GM12892 (cell line): ENCODE results near the gene NRCAM.
A peak's percentile ranks its signal among the peaks of the same experiment; 100 is the strongest.
"Not testable (repeated sequence)": the region's sequence is repeated elsewhere in the genome, so short reads cannot be mapped to it uniquely, and the experiment has no call there.

Experiments used
- DNase-seq: peaks from one replicate; pipeline ENCODE4 v3.0.0; 2011; ENCODE audit not compliant: insufficient read length
- FAIRE-seq: peaks from 2 replicates; lab custom pipeline; 2011; peaks lifted over from hg19 to GRCh38; lab: Jason Lieb, UNC
- POLR2A ChIP-seq: IDR thresholded peaks from 2 replicates; pipeline ENCODE4 v1.6.1; 2011; ENCODE audit warnings: low read depth, low read length, control low read depth
- POLR2AphosphoS5 ChIP-seq: IDR thresholded peaks from 2 replicates; pipeline ENCODE4 v1.6.1; 2011; ENCODE audit warnings: low read depth, low read length, control low read depth
- TAF1 ChIP-seq: IDR thresholded peaks from 2 replicates; pipeline ENCODE4 v1.6.1; 2011; ENCODE audit warnings: low read depth, mild to moderate bottlenecking, control low read depth, low read length, borderline replicate concordance

Gene NRCAM

GRCh38 chr7:108340856-108341411, 115.3 kb downstream of the NRCAM start:
- FAIRE-seq (no peak), DNase-seq (no peak)
- no peak for TF ChIP-seq TAF1

GRCh38 chr7:108340406-108340805, 115.8 kb downstream of the NRCAM start:
- FAIRE-seq, DNase-seq: not testable (repeated sequence)

- DNase-seq, result no peak
- FAIRE-seq, result no peak
- TF ChIP-seq POLR2A, result no peak
- no peak for TF ChIP-seq TAF1
- TF ChIP-seq POLR2AphosphoS5, result no peak
These were observed 120.8 kb downstream of the NRCAM start for GRCh38 chr7:108335269-108335918.

GRCh38 chr7:108332937-108333336, 123.3 kb downstream of the NRCAM start:
- no peak for DNase-seq
- no peak for FAIRE-seq
- no peak for TF ChIP-seq TAF1

GRCh38 chr7:108331971-108332370, 124.3 kb downstream of the NRCAM start:
- TF ChIP-seq POLR2A (no peak), TAF1 (no peak), POLR2AphosphoS5 (no peak)
- no peak for FAIRE-seq
- DNase-seq, result no peak

- DNase-seq, result no peak
- no peak for TF ChIP-seq POLR2AphosphoS5
- TF ChIP-seq TAF1, result no peak
- TF ChIP-seq POLR2A, result no peak
- no peak for FAIRE-seq
These were observed 126.0 kb downstream of the NRCAM start for GRCh38 chr7:108330227-108330626.

GRCh38 chr7:108329514-108329913, 126.7 kb downstream of the NRCAM start:
- FAIRE-seq, result no peak
- DNase-seq, result no peak
- no peak for TF ChIP-seq POLR2AphosphoS5
- no peak for TF ChIP-seq TAF1
- TF ChIP-seq POLR2A, result no peak

GRCh38 chr7:108328174-108328651, 128.0 kb downstream of the NRCAM start:
- no peak for TF ChIP-seq POLR2A
- TF ChIP-seq TAF1, result no peak
- TF ChIP-seq POLR2AphosphoS5, result no peak
- FAIRE-seq (peak; percentile 70), DNase-seq (no peak)

- no peak for FAIRE-seq
- TF ChIP-seq POLR2A, result no peak
- no peak for TF ChIP-seq POLR2AphosphoS5
- TF ChIP-seq TAF1, result no peak
- DNase-seq, result no peak
These were observed 128.9 kb downstream of the NRCAM start for GRCh38 chr7:108327353-108327752.

- FAIRE-seq, result no peak
- TF ChIP-seq TAF1, result no peak
- no peak for TF ChIP-seq POLR2AphosphoS5
- TF ChIP-seq POLR2A, result no peak
- DNase-seq, result no peak
These were observed 129.3 kb downstream of the NRCAM start for GRCh38 chr7:108326938-108327337.

GRCh38 chr7:108324053-108325038, 131.9 kb downstream of the NRCAM start:
- no peak for FAIRE-seq
- no peak for DNase-seq
- no peak for TF ChIP-seq POLR2A

- DNase-seq, result no peak
- FAIRE-seq, result no peak
- no peak for TF ChIP-seq POLR2AphosphoS5
- TF ChIP-seq TAF1, result no peak
- no peak for TF ChIP-seq POLR2A
These were observed 133.1 kb downstream of the NRCAM start for GRCh38 chr7:108322925-108323832.
